ENCODE measurements around the gene CLCN4.

DNA sequence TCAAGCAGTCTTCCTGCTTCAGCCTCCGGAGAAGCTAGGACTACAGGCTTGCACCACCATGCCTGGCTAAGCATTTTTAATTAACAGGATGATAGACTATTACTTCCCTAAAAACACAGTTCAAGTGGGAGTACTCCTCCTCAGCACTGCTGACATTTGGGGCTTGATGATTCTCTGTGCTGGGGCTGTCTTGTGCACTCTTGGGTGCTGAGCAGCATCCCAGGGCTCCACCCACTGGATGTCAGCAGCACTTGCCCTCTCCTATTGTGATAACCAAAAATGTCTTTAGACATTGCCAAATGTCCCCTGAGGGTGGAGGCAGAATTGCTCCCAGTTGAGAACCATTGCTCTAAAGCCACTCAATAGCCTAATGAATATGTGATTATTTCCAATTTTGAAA lies 60.4 kb downstream of the CLCN4 start:
- TF ChIP-seq CTCF (IDR thresholded peaks at IDR 0.05): no peak
- TF ChIP-seq POLR2A (IDR thresholded peaks at IDR 0.05): no peak

Data from adrenal gland (tissue), 5 donors.